Islet precursor cell (in vitro differentiated cells): ENCODE measurements around the gene BCAR3.

Experiments
- DNase-seq: peaks from one replicate; pipeline ENCODE4 v3.0.0-alpha.2; 2018

Gene BCAR3

DNA sequence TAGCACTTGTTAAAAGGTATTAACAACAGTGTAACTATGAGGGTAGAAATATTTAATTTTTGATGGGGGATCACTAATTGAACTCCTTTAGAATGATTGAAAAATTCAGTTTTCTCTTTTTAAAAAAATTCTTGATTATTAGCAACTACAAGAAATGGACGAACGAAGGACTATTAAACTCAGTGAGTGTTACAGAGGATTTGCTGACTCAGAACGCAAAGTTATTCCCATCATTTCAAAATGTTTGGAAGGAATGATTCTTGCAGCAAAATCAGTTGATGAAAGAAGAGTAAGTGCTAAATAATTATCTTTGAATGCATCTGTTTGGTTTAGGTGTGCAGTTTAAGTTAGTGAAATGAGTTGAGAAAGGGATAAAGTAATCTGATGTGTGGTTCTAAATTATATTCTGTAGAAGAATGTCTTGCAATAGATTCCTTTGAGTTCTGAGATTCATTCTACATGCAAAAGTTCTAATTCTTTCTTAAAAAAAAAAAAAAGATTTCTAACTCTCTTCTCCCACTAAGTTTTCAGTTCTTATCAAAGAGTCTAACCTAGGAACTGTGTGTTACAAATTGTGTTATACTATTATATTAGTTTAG lies 148.8 kb downstream of the BCAR3 start:
- DNase-seq: no peak

GRCh38 chr1:93531193-93531592 lies 150.4 kb downstream of the BCAR3 start:
- DNase-seq: no peak

GRCh38 chr1:93528412-93528811 lies 153.2 kb downstream of the BCAR3 start:
- DNase-seq: no peak

- DNase-seq: no peak
Observed at GRCh38 chr1:93526431-93526830, 155.2 kb downstream of the BCAR3 start.

- no peak for DNase-seq
Observed at GRCh38 chr1:93525431-93525830, 156.2 kb downstream of the BCAR3 start.

DNA sequence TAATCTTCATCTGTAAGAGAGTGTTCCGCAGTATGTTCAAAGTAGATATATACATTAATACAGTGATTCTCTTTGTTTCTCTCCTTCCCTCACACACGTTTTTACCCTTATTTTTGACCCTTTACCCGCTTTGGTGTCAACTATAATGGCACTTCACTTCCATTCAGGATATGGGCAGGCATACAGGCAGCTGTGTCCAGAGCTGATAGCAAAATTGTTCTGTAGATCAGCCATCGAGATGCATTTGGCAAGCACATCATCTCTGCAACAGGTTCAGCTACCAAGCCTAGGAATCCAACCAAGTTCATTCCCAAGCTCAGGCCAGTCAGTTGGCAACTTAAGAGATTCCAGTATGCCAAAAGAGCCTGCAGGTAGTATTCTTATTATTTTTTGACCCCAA lies 158.9 kb downstream of the BCAR3 start:
- DNase-seq: no peak

DNA sequence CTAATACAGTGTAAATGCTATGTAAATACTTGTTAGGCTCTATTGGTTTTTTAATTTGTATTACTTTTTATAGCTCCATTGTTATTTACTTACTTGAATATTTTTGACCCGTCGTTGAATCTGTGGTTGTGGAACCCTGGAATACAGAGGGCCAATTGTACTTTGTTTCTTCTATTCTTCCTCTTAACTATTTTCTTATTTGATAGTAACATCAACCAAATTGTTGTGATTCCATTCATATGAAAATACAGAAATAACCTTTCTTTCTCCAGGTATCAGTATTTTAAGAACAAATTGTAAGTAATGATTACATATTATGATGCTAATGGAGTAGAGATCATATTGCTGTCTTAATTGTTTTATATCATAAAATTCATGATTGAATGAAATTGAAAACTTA lies 160.0 kb downstream of the BCAR3 start:
- no peak for DNase-seq

- no peak for DNase-seq
Observed at GRCh38 chr1:93519199-93519829, 162.3 kb downstream of the BCAR3 start.

- DNase-seq: no peak
Observed at GRCh38 chr1:93518516-93518915, 163.1 kb downstream of the BCAR3 start.

GRCh38 chr1:93516164-93516563 lies 165.5 kb downstream of the BCAR3 start:
- DNase-seq: peak; percentile 53
